ENCODE measurements around the gene UPF3A. TPM values are rescaled to one million over a fixed set of nuclear protein-coding genes. Genes with fewer than 3 reads are reported as not detected.

Gene UPF3A
- total and polyA plus RNA-seq, 10 of the 15 experiments (the other 5 are each of a cell fraction or from before 2014, with no cell fraction given): 18.6 to 61.5 (median 43.3) TPM

DNA sequence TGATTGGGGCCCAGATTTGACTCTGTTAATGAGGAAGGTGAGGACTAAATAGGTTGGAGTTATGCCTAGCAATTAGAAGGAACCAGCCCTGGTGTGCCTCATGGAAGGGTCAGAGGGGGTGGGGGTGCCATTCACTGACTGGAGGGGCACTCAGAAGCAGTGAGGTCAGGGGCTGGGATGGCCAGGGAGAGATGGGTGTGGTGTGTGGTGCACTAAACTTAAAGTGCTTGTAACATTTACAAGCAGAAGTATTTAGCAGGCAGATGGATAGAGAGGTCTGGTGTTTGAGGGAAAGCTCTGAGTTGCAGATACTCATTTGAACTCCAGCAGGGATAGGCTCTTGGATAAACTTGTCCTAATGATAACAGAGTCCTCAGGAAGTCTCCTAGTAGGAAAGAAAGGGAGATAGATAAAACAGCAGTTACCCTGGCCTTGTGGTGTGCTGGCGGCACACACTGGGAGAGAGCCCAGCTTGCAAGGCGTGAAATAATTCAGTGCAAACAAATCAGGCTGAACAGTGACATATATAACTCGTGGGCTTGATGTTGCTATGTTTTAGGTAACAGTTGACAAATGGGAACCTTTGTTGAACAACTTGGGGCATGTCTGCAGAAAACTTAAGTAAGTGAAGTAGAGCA, 20.0 kb upstream of the UPF3A start:
- RAD21 ChIA-PET (ENCODE audit: unreplicated experiment): no interaction called here

More for the DNA sequence above, 20.0 kb upstream of the UPF3A start:
- no peak overlapping the region for H3K4me3 ChIP-seq
- H3K4me1 ChIP-seq (ENCODE audit: control insufficient read depth, insufficient read depth, low read length): peaks cover 42% of the 10 kb centered on the region
- 52% methylated on average over 3 of the region's 3 CpGs for WGBS (ENCODE audit: insufficient coverage, insufficient replicate concordance, low lambda C conversion rate, missing lambda C conversion rate)
- ATAC-seq (no peak), DNase-seq (ENCODE audit: low read depth, low spot score) (no peak), FAIRE-seq (no peak)
- TF ChIP-seq, protein P1, sequence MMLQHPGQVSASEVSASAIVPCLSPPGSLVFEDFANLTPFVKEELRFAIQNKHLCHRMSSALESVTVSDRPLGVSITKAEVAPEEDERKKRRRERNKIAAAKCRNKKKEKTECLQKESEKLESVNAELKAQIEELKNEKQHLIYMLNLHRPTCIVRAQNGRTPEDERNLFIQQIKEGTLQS (IDR thresholded peaks at IDR 0.05; ENCODE audit: borderline replicate concordance, extremely low read depth, low read depth, low read length): no peak
- TF ChIP-seq HDAC2 (IDR thresholded peaks at IDR 0.05) (no peak), ZNF622 (IDR thresholded peaks at IDR 0.05) (no peak), MYC (IDR thresholded peaks at IDR 0.05; ENCODE audit: insufficient read depth, insufficient read length, insufficient replicate concordance, low read length, severe bottlenecking) (no peak), BHLHE40 (IDR thresholded peaks at IDR 0.05; ENCODE audit: borderline replicate concordance in 1 of 2, low read depth in 2 of 2, low read length in 1 of 2) (no peak)
- TF ChIP-seq, protein P2, sequence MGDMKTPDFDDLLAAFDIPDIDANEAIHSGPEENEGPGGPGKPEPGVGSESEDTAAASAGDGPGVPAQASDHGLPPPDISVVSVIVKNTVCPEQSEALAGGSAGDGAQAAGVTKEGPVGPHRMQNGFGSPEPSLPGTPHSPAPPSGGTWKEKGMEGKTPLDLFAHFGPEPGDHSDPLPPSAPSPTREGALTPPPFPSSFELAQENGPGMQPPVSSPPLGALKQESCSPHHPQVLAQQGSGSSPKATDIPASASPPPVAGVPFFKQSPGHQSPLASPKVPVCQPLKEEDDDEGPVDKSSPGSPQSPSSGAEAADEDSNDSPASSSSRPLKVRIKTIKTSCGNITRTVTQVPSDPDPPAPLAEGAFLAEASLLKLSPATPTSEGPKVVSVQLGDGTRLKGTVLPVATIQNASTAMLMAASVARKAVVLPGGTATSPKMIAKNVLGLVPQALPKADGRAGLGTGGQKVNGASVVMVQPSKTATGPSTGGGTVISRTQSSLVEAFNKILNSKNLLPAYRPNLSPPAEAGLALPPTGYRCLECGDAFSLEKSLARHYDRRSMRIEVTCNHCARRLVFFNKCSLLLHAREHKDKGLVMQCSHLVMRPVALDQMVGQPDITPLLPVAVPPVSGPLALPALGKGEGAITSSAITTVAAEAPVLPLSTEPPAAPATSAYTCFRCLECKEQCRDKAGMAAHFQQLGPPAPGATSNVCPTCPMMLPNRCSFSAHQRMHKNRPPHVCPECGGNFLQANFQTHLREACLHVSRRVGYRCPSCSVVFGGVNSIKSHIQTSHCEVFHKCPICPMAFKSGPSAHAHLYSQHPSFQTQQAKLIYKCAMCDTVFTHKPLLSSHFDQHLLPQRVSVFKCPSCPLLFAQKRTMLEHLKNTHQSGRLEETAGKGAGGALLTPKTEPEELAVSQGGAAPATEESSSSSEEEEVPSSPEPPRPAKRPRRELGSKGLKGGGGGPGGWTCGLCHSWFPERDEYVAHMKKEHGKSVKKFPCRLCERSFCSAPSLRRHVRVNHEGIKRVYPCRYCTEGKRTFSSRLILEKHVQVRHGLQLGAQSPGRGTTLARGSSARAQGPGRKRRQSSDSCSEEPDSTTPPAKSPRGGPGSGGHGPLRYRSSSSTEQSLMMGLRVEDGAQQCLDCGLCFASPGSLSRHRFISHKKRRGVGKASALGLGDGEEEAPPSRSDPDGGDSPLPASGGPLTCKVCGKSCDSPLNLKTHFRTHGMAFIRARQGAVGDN (IDR thresholded peaks at IDR 0.05): no peak
- TF ChIP-seq, protein P3, sequence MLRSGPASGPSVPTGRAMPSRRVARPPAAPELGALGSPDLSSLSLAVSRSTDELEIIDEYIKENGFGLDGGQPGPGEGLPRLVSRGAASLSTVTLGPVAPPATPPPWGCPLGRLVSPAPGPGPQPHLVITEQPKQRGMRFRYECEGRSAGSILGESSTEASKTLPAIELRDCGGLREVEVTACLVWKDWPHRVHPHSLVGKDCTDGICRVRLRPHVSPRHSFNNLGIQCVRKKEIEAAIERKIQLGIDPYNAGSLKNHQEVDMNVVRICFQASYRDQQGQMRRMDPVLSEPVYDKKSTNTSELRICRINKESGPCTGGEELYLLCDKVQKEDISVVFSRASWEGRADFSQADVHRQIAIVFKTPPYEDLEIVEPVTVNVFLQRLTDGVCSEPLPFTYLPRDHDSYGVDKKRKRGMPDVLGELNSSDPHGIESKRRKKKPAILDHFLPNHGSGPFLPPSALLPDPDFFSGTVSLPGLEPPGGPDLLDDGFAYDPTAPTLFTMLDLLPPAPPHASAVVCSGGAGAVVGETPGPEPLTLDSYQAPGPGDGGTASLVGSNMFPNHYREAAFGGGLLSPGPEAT (IDR thresholded peaks at IDR 0.05; ENCODE audit: low read depth): no peak
- no peaks in the 10 kb centered on the region for H3K27me3 ChIP-seq (replicated peaks in 1 of 2; ENCODE audit: control insufficient read depth in 2 of 2, insufficient read depth in 2 of 2, low read length in 1 of 2)
- SMC1A ChIA-PET (ENCODE audit: uncharacterized antibody, unreplicated experiment): no interaction called here
- no peak overlapping the region for H2AFZ ChIP-seq (ENCODE audit: control insufficient read depth, low read depth, low read length)
- intact Hi-C loops (cut with micrococcal nuclease; ENCODE audit: unreplicated experiment) (no loop called here), in situ Hi-C loops (cut with MboI) (no loop called here)
- H3K27ac ChIP-seq (ENCODE audit: control insufficient read depth, insufficient read depth): peak overlapping the region; percentile 54
- no peak overlapping the region for H3K9ac ChIP-seq (ENCODE audit: control insufficient read depth, insufficient read depth, low read length)
- BruUV-seq (replicated peaks): no TSS peak
- no peak overlapping the region for H3K4me2 ChIP-seq (ENCODE audit: control insufficient read depth, insufficient read depth)
- peaks cover 7 to 49% of the 10 kb centered on the region in 2 experiments for H3K36me3 ChIP-seq (ENCODE audit: control insufficient read depth in 2 of 2, insufficient read depth in 2 of 2, low read length in 1 of 2)
- no peaks in the 10 kb centered on the region for H4K20me1 ChIP-seq (ENCODE audit: control insufficient read depth, insufficient read depth)
- CTCF ChIA-PET: interaction anchor here (1.0 kb wide), 1 partner anchor 14 kb away, joined by 3 read pairs; no protein-coding TSS in a partner anchor
- POLR2A ChIA-PET: no interaction called here
- peaks cover 2% of the 10 kb centered on the region; the same call in 1 of the 2 replicates for H3K79me2 ChIP-seq (ENCODE audit: control insufficient read depth, insufficient read depth, low read length)
- no peaks in the 10 kb centered on the region; the same call in 2 of the 3 replicates for H3K9me3 ChIP-seq (replicated peaks; ENCODE audit: control insufficient read depth, insufficient read depth, low read length)

Data from GM12878 (cell line).